ENCODE data around the gene DKK3. TPM values are rescaled to one million over a fixed set of nuclear protein-coding genes. Genes with fewer than 3 reads are reported as not detected.

The DKK3 gene
- total and polyA plus RNA-seq, 2 experiments from 2014 or later: 16.8 to 31.1 TPM

- Histone ChIP-seq H3K27ac (ENCODE audit: low read depth) (no peak overlapping the region), H2AFZ (no peak overlapping the region), H3K79me2 (replicated peaks; ENCODE audit: insufficient read depth) (peaks cover 3% of the 10 kb centered on the region; the same call in 1 of the 2 replicates), H3K27me3 (ENCODE audit: insufficient read depth) (peaks cover 10% of the 10 kb centered on the region), H3K4me2 (no peak overlapping the region), H3K36me3 (ENCODE audit: insufficient read depth) (peaks cover 7% of the 10 kb centered on the region; the same call in 1 of the 2 replicates), H3K9me2 (ENCODE audit: insufficient read depth) (no peaks in the 10 kb centered on the region), H3K4me1 (ENCODE audit: insufficient read depth) (peaks cover 5% of the 10 kb centered on the region; the same call in 1 of the 2 replicates), H3F3A (replicated peaks; ENCODE audit: low read depth) (no peaks in the 10 kb centered on the region), H3K4me3 (no peak overlapping the region), H4K20me1 (replicated peaks; ENCODE audit: insufficient read depth) (peaks cover 12% of the 10 kb centered on the region)
- Mint-ChIP-seq H3K4me3 (no peak overlapping the region), H3K27me3 (ENCODE audit: insufficient read depth, low read depth, poor library complexity) (peaks cover 4% of the 10 kb centered on the region), H3K27ac (no peak overlapping the region), H3K4me1 (peaks cover 3% of the 10 kb centered on the region; the same call in 2 of the 3 replicates), H3K9me3 (no peaks in the 10 kb centered on the region), H3K36me3 (ENCODE audit: low read depth) (peaks cover 4% of the 10 kb centered on the region; the same call in 2 of the 3 replicates)
- no peak for DNase-seq (ENCODE audit: low spot score)
- ATAC-seq: no peak
- TF ChIP-seq ZNF114 (CRISPR knock-in tag; IDR thresholded peaks at IDR 0.05): no peak
- no peak for TF ChIP-seq EZH2phosphoT487 (IDR thresholded peaks at IDR 0.05; ENCODE audit: unreplicated experiment)
- TF ChIP-seq EZH2 (IDR thresholded peaks at IDR 0.05; ENCODE audit: low read depth, unreplicated experiment): no peak
- no peak for TF ChIP-seq POLR2AphosphoS5 (IDR thresholded peaks at IDR 0.05; ENCODE audit: low read depth)
- no peak for TF ChIP-seq REST (IDR thresholded peaks at IDR 0.05; ENCODE audit: unreplicated experiment)
- TF ChIP-seq, protein P1, sequence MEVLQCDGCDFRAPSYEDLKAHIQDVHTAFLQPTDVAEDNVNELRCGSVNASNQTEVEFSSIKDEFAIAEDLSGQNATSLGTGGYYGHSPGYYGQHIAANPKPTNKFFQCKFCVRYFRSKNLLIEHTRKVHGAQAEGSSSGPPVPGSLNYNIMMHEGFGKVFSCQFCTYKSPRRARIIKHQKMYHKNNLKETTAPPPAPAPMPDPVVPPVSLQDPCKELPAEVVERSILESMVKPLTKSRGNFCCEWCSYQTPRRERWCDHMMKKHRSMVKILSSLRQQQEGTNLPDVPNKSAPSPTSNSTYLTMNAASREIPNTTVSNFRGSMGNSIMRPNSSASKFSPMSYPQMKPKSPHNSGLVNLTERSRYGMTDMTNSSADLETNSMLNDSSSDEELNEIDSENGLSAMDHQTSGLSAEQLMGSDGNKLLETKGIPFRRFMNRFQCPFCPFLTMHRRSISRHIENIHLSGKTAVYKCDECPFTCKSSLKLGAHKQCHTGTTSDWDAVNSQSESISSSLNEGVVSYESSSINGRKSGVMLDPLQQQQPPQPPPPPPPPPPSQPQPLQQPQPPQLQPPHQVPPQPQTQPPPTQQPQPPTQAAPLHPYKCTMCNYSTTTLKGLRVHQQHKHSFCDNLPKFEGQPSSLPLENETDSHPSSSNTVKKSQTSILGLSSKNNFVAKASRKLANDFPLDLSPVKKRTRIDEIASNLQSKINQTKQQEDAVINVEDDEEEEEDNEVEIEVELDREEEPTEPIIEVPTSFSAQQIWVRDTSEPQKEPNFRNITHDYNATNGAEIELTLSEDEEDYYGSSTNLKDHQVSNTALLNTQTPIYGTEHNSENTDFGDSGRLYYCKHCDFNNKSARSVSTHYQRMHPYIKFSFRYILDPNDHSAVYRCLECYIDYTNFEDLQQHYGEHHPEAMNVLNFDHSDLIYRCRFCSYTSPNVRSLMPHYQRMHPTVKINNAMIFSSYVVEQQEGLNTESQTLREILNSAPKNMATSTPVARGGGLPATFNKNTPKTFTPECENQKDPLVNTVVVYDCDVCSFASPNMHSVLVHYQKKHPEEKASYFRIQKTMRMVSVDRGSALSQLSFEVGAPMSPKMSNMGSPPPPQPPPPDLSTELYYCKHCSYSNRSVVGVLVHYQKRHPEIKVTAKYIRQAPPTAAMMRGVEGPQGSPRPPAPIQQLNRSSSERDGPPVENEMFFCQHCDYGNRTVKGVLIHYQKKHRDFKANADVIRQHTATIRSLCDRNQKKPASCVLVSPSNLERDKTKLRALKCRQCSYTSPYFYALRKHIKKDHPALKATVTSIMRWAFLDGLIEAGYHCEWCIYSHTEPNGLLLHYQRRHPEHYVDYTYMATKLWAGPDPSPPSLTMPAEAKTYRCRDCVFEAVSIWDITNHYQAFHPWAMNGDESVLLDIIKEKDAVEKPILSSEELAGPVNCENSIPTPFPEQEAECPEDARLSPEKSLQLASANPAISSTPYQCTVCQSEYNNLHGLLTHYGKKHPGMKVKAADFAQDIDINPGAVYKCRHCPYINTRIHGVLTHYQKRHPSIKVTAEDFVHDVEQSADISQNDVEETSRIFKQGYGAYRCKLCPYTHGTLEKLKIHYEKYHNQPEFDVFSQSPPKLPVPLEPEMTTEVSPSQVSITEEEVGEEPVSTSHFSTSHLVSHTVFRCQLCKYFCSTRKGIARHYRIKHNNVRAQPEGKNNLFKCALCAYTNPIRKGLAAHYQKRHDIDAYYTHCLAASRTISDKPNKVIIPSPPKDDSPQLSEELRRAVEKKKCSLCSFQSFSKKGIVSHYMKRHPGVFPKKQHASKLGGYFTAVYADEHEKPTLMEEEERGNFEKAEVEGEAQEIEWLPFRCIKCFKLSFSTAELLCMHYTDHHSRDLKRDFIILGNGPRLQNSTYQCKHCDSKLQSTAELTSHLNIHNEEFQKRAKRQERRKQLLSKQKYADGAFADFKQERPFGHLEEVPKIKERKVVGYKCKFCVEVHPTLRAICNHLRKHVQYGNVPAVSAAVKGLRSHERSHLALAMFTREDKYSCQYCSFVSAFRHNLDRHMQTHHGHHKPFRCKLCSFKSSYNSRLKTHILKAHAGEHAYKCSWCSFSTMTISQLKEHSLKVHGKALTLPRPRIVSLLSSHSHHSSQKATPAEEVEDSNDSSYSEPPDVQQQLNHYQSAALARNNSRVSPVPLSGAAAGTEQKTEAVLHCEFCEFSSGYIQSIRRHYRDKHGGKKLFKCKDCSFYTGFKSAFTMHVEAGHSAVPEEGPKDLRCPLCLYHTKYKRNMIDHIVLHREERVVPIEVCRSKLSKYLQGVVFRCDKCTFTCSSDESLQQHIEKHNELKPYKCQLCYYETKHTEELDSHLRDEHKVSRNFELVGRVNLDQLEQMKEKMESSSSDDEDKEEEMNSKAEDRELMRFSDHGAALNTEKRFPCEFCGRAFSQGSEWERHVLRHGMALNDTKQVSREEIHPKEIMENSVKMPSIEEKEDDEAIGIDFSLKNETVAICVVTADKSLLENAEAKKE (CRISPR knock-in tag; IDR thresholded peaks at IDR 0.05): no peak
- TF ChIP-seq STAT1 (IDR thresholded peaks at IDR 0.05; ENCODE audit: unreplicated experiment): no peak
- no peak for TF ChIP-seq ETS1 (IDR thresholded peaks at IDR 0.05)
- TF ChIP-seq CREB1 (CRISPR knock-in tag; IDR thresholded peaks at IDR 0.05; ENCODE audit: low read depth): no peak
- TF ChIP-seq CTCF (conservative IDR thresholded peaks at IDR 0.05; ENCODE audit: low read depth in 2 of 2): no peak
- TF ChIP-seq JUNB (IDR thresholded peaks at IDR 0.05; ENCODE audit: unreplicated experiment): no peak
Measured at GRCh38 chr11:12003336-12003735, 5.1 kb downstream of the DKK3 start.
